Panc1 (cell line): ENCODE data around the gene PTPN4. TPM values are rescaled to one million over a fixed set of nuclear protein-coding genes. Genes with fewer than 3 reads are reported as not detected.

Experiments
- ATAC-seq: fragments of 200-7000 bp; cut with Tn5 transposase; 2 replicates; pipeline ENCODE4 v1.9.1; 2020; ENCODE audit warnings: mild to moderate bottlenecking, moderate library complexity
- BruUV-seq: library from RNA; stranded (reverse); fragments of 400-500 nt; replicated peaks from 2 replicates; lab custom pipeline; 2021; lab: Mats Ljungman, UMichigan
- CTCF ChIA-PET: fragments of 300-600 bp; sonication (Branson Sonifier 250); formaldehyde crosslinking; loops from one replicate; lab custom pipeline; 2022; ENCODE audit warnings: antibody characterized with exemption; lab: Charles Lee
- POLR2A ChIA-PET: fragments of 300-600 bp; sonication (Branson Sonifier 250); formaldehyde crosslinking; loops from one replicate; lab custom pipeline; 2022; ENCODE audit warnings: antibody characterized with exemption; lab: Charles Lee
- DNase-seq: peaks from one replicate; pipeline ENCODE4 v3.0.0-alpha.2; 2010; ENCODE audit warnings: low read depth, low spot score
- H3K27ac ChIP-seq: 2 replicates; pipeline ENCODE4 v1.5.1; 2011; ENCODE audit warnings: mild to moderate bottlenecking, low read length, inconsistent platforms
- H3K27me3 ChIP-seq: fragments of 200-500 bp; sonication (Bioruptor generic); 2 replicates; pipeline ENCODE4 v1.6.0; 2014; ENCODE audit warnings: low read length, inconsistent platforms; ENCODE audit not compliant: control insufficient read depth, insufficient read depth
- H3K36me3 ChIP-seq: fragments of 200-500 bp; sonication (Bioruptor generic); 2 replicates; pipeline ENCODE4 v1.5.1; 2014; ENCODE audit warnings: inconsistent platforms, mild to moderate bottlenecking, low read length, moderate library complexity; ENCODE audit not compliant: control insufficient read depth, insufficient read depth
- H3K4me1 ChIP-seq: 2 replicates; pipeline ENCODE4 v1.5.1; 2011; ENCODE audit warnings: inconsistent platforms, mild to moderate bottlenecking, low read length, moderate library complexity; ENCODE audit not compliant: control insufficient read depth, insufficient read depth
- H3K4me3 ChIP-seq, 2 experiments: 2 replicates each; pipeline ENCODE4 v1.5.1; 2011 to 2012; ENCODE audit warnings: low read depth in 2 of 2, low read length in 2 of 2, mild to moderate bottlenecking in 2 of 2, inconsistent platforms in 1 of 2, moderate library complexity in 1 of 2
- H3K9me3 ChIP-seq: fragments of 200-500 bp; sonication (Bioruptor generic); 2 replicates; pipeline ENCODE4 v1.5.1; 2014; ENCODE audit warnings: low read depth, mild to moderate bottlenecking, inconsistent platforms, low read length, moderate library complexity; ENCODE audit not compliant: control insufficient read depth, insufficient read depth
- CTCF ChIP-seq: fragments of 450-650 bp; IDR thresholded peaks from 2 replicates; pipeline ENCODE4 v1.5.1; 2017; ENCODE audit warnings: mild to moderate bottlenecking
- POLR2AphosphoS5 ChIP-seq: IDR thresholded peaks from 2 replicates; pipeline ENCODE4 v1.6.1; 2012; ENCODE audit warnings: mild to moderate bottlenecking, low read depth, low read length, moderate library complexity
- REST ChIP-seq, 2 experiments: IDR thresholded peaks; 2 replicates each; pipeline ENCODE4 v1.6.1; 2011 to 2012; ENCODE audit warnings: low read depth in 2 of 2, control low read depth in 1 of 2, low read length in 1 of 2, mild to moderate bottlenecking in 1 of 2, moderate library complexity in 1 of 2; ENCODE audit not compliant: insufficient read depth in 1 of 2
- SIN3A ChIP-seq: IDR thresholded peaks from 2 replicates; pipeline ENCODE4 v1.6.1; 2012; ENCODE audit warnings: low read depth, mild to moderate bottlenecking, low read length, moderate library complexity, borderline replicate concordance; ENCODE audit not compliant: insufficient read depth
- TCF7L2 ChIP-seq: IDR thresholded peaks from 2 replicates; pipeline ENCODE4 v1.6.1; 2011; ENCODE audit warnings: mild to moderate bottlenecking, low read depth, low read length, inconsistent platforms
- in situ Hi-C: cut with HindIII; loops from 2 replicates; pipeline ENCODE4 v1.10.0; 2016; ENCODE audit warnings: low sequenced_read_pairs, low pct_unique_long_range_greater_than_20kb
- intact Hi-C: fragments of 100-400 bp; cut with micrococcal nuclease; formaldehyde crosslinking; loops from one replicate; pipeline ENCODE4 v1.10.0; 2022; ENCODE audit not compliant: unreplicated experiment
- total RNA-seq: library from RNA; stranded (reverse); gene quantifications from one replicate; pipeline ENCODE4 v1.2.1, GENCODE V29; 2021; ENCODE audit not compliant: unreplicated experiment

The PTPN4 gene
- total RNA-seq, 1 experiment from 2014 or later, result 45.9 TPM

- ChIA-PET POLR2A (no interaction called here), CTCF (no interaction called here)
- in situ Hi-C loops, result no loop called here
- H3K27ac ChIP-seq, result no peak overlapping the region; the same call in 1 of the 2 replicates
- TF ChIP-seq POLR2AphosphoS5 (no peak), SIN3A (no peak), TCF7L2 (no peak), REST (IDR thresholded peaks at IDR 0.05; ENCODE audit: insufficient read depth in 1 of 2, low read depth in 2 of 2, low read length in 1 of 2) (no peak), CTCF (no peak)
- no peak for DNase-seq
- peaks cover 2% of the 10 kb centered on the region; the same call in 1 of the 2 replicates for H3K36me3 ChIP-seq
- no peaks in the 10 kb centered on the region for H3K27me3 ChIP-seq
- peaks cover 15% of the 10 kb centered on the region; the same call in 1 of the 2 replicates for H3K4me1 ChIP-seq
- intact Hi-C loops, result no loop called here
- BruUV-seq, result no TSS peak
- ATAC-seq, result no peak
- H3K4me3 ChIP-seq, result no peak overlapping the region
- no peaks in the 10 kb centered on the region for H3K9me3 ChIP-seq
Observed at GRCh38 chr2:119810049-119810630, 50.4 kb downstream of the PTPN4 start.

- TF ChIP-seq POLR2AphosphoS5, result no peak
- TF ChIP-seq REST (IDR thresholded peaks at IDR 0.05; ENCODE audit: insufficient read depth in 1 of 2, low read depth in 2 of 2, low read length in 1 of 2), result no peak
- no peak for TF ChIP-seq CTCF
- TF ChIP-seq SIN3A, result no peak
- no peak for TF ChIP-seq TCF7L2
- no TSS peak for BruUV-seq
- POLR2A ChIA-PET, result no interaction called here
Observed at GRCh38 chr2:119814216-119814615, 54.5 kb downstream of the PTPN4 start.

More at GRCh38 chr2:119814216-119814615, 54.5 kb downstream of the PTPN4 start:
- Histone ChIP-seq H3K9me3 (no peaks in the 10 kb centered on the region), H3K27ac (no peak overlapping the region), H3K36me3 (peaks cover 2% of the 10 kb centered on the region; the same call in 1 of the 2 replicates), H3K27me3 (no peaks in the 10 kb centered on the region), H3K4me1 (peaks cover 10% of the 10 kb centered on the region; the same call in 1 of the 2 replicates), H3K4me3 (no peak overlapping the region)
- CTCF ChIA-PET, result no interaction called here
- intact Hi-C loops, result no loop called here
- in situ Hi-C loops, result no loop called here
- ATAC-seq (no peak), DNase-seq (no peak)
